Caco-2 (cell line): ENCODE data around the gene LRRC8C. TPM values are rescaled to one million over a fixed set of nuclear protein-coding genes. Genes with fewer than 3 reads are reported as not detected.

Source experiments
- BruUV-seq: library from RNA; stranded (reverse); fragments of 400-500 nt; replicated peaks from 2 replicates; lab custom pipeline; 2021; lab: Mats Ljungman, UMichigan
- CTCF ChIA-PET: fragments of 300-600 bp; sonication (Branson Sonifier 250); formaldehyde crosslinking; loops from one replicate; lab custom pipeline; 2022; ENCODE audit warnings: antibody characterized with exemption; lab: Charles Lee
- POLR2A ChIA-PET: fragments of 300-600 bp; sonication (Branson Sonifier 250); formaldehyde crosslinking; loops from one replicate; lab custom pipeline; 2022; ENCODE audit warnings: antibody characterized with exemption; lab: Charles Lee
- DNase-seq, 2 experiments: peaks; one replicate each; pipeline versions ENCODE4 v3.0.0 to v3.0.0-alpha.2; 2020 to 2022
- H3K27me3 ChIP-seq: replicated peaks from 2 replicates; pipeline ENCODE4 v1.6.0; 2011; ENCODE audit warnings: low read length; ENCODE audit not compliant: control insufficient read depth, insufficient read depth
- H3K36me3 ChIP-seq: 2 replicates; pipeline ENCODE4 v1.5.1; 2011; ENCODE audit warnings: low read length; ENCODE audit not compliant: control insufficient read depth, insufficient read depth
- H3K4me1 ChIP-seq: fragments of 250-450 bp; sonication (Bioruptor Pico); 2 replicates; pipeline ENCODE4 v1.5.1; 2020; ENCODE audit warnings: mild to moderate bottlenecking
- H3K4me3 ChIP-seq: 2 replicates; pipeline ENCODE4 v1.5.1; 2011; ENCODE audit warnings: low read depth, mild to moderate bottlenecking, control low read depth, low read length
- H3K9me3 ChIP-seq: fragments of 250-450 bp; sonication (Bioruptor Pico); 2 replicates; pipeline ENCODE4 v1.5.1; 2020; ENCODE audit warnings: mild to moderate bottlenecking, moderate library complexity
- H3K27ac Mint-ChIP-seq: one replicate; pipeline ENCODE4 v1.8.0; 2022; ENCODE audit warnings: mixed read lengths; ENCODE audit not compliant: unreplicated experiment
- H3K27me3 Mint-ChIP-seq: one replicate; pipeline ENCODE4 v1.8.0; 2022; ENCODE audit warnings: mixed read lengths; ENCODE audit not compliant: insufficient read depth, unreplicated experiment
- H3K36me3 Mint-ChIP-seq: one replicate; pipeline ENCODE4 v1.8.0; 2022; ENCODE audit warnings: mild to moderate bottlenecking, mixed read lengths; ENCODE audit not compliant: insufficient read depth, unreplicated experiment
- H3K4me1 Mint-ChIP-seq: one replicate; pipeline ENCODE4 v1.8.0; 2022; ENCODE audit warnings: low read depth, mixed read lengths; ENCODE audit not compliant: unreplicated experiment
- H3K4me3 Mint-ChIP-seq: one replicate; pipeline ENCODE4 v1.8.0; 2022; ENCODE audit warnings: mild to moderate bottlenecking, moderate library complexity, mixed read lengths; ENCODE audit not compliant: unreplicated experiment
- H3K9me3 Mint-ChIP-seq: one replicate; pipeline ENCODE4 v1.8.0; 2022; ENCODE audit warnings: mixed read lengths; ENCODE audit not compliant: unreplicated experiment
- CTCF ChIP-seq, 2 experiments: fragments of 200-600 bp in 1 of 2; IDR thresholded peaks; 1 replicate in 1 of 2; 2 replicates in 1 of 2; pipeline versions ENCODE4 v1.5.1 to v1.8.0; 2011 to 2022; ENCODE audit warnings: antibody characterized with exemption in 1 of 2, control low read depth in 1 of 2, inconsistent platforms in 1 of 2, low read depth in 1 of 2, low read length in 1 of 2, mild to moderate bottlenecking in 1 of 2, moderate library complexity in 1 of 2; ENCODE audit not compliant: insufficient read depth in 1 of 2, severe bottlenecking in 1 of 2, unreplicated experiment in 1 of 2
- intact Hi-C: fragments of 100-400 bp; cut with micrococcal nuclease; formaldehyde crosslinking; loops from one replicate; pipeline ENCODE4 v1.10.0; 2022; ENCODE audit not compliant: unreplicated experiment
- total RNA-seq: library from RNA; stranded (reverse); gene quantifications from 2 replicates; pipeline ENCODE4 v1.2.3, GENCODE V29; 2022

Gene LRRC8C
- total RNA-seq, 1 experiment from 2014 or later = 0.11 TPM

GRCh38 chr1:89616844-89617627, 15.9 kb upstream of the LRRC8C start:
- intact Hi-C loops = loop anchor here (5.0 kb wide), 1 partner anchor 135 kb away; no protein-coding TSS in a partner anchor
- no peaks in the 10 kb centered on the region for H3K9me3 Mint-ChIP-seq
- no peaks in the 10 kb centered on the region for H3K9me3 ChIP-seq
- CTCF ChIA-PET = no interaction called here
- no peak for TF ChIP-seq CTCF (IDR thresholded peaks at IDR 0.05; ENCODE audit: insufficient read depth in 1 of 2, low read depth in 1 of 2, low read length in 1 of 2, severe bottlenecking in 1 of 2, unreplicated experiment in 1 of 2)
- no peaks in the 10 kb centered on the region for H3K36me3 Mint-ChIP-seq
- H3K27me3 Mint-ChIP-seq = peaks cover 4% of the 10 kb centered on the region
- no peaks in the 10 kb centered on the region for H3K4me1 Mint-ChIP-seq
- no peak overlapping the region for H3K27ac Mint-ChIP-seq
- H3K4me1 ChIP-seq = no peaks in the 10 kb centered on the region
- DNase-seq = no peak
- POLR2A ChIA-PET = no interaction called here
- no peaks in the 10 kb centered on the region for H3K27me3 ChIP-seq
- no TSS peak for BruUV-seq
- H3K4me3 ChIP-seq = no peak overlapping the region
- no peaks in the 10 kb centered on the region for H3K36me3 ChIP-seq
- H3K4me3 Mint-ChIP-seq = no peak overlapping the region

GRCh38 chr1:89620664-89621063, 12.3 kb upstream of the LRRC8C start:
- H3K4me1 ChIP-seq = no peaks in the 10 kb centered on the region
- Mint-ChIP-seq H3K4me1 (no peaks in the 10 kb centered on the region), H3K27ac (no peak overlapping the region), H3K27me3 (no peaks in the 10 kb centered on the region), H3K4me3 (no peak overlapping the region), H3K9me3 (no peaks in the 10 kb centered on the region), H3K36me3 (no peaks in the 10 kb centered on the region)
- TF ChIP-seq CTCF (IDR thresholded peaks at IDR 0.05; ENCODE audit: insufficient read depth in 1 of 2, low read depth in 1 of 2, low read length in 1 of 2, severe bottlenecking in 1 of 2, unreplicated experiment in 1 of 2) = no peak
- H3K4me3 ChIP-seq = no peak overlapping the region
- intact Hi-C loops = no loop called here
- no peaks in the 10 kb centered on the region for H3K27me3 ChIP-seq
- no peaks in the 10 kb centered on the region for H3K36me3 ChIP-seq
- ChIA-PET POLR2A (no interaction called here), CTCF (interaction anchor here (0.6 kb wide), 1 partner anchor 472 kb away, joined by 3 read pairs; no protein-coding TSS in a partner anchor)
- BruUV-seq = no TSS peak
- no peak for DNase-seq
- H3K9me3 ChIP-seq = no peaks in the 10 kb centered on the region

- ChIA-PET POLR2A (no interaction called here), CTCF (no interaction called here)
- no peaks in the 10 kb centered on the region for H3K4me1 ChIP-seq
- H3K4me3 ChIP-seq = no peak overlapping the region
- no peak overlapping the region for H3K4me3 Mint-ChIP-seq
- DNase-seq = no peak
- no peaks in the 10 kb centered on the region for H3K9me3 ChIP-seq
- no peaks in the 10 kb centered on the region for H3K4me1 Mint-ChIP-seq
- no peaks in the 10 kb centered on the region for H3K27me3 Mint-ChIP-seq
- no peaks in the 10 kb centered on the region for H3K27me3 ChIP-seq
- no peaks in the 10 kb centered on the region for H3K9me3 Mint-ChIP-seq
- no peak for TF ChIP-seq CTCF (IDR thresholded peaks at IDR 0.05; ENCODE audit: insufficient read depth in 1 of 2, low read depth in 1 of 2, low read length in 1 of 2, severe bottlenecking in 1 of 2, unreplicated experiment in 1 of 2)
- no TSS peak for BruUV-seq
- no peaks in the 10 kb centered on the region for H3K36me3 Mint-ChIP-seq
- no peak overlapping the region for H3K27ac Mint-ChIP-seq
- intact Hi-C loops = no loop called here
- H3K36me3 ChIP-seq = no peaks in the 10 kb centered on the region
Measured at GRCh38 chr1:89622895-89623294, 10.0 kb upstream of the LRRC8C start.
